CD4-positive, alpha-beta T cell (primary cell): ENCODE data around the gene CCDC85B. TPM values are rescaled to one million over a fixed set of nuclear protein-coding genes. Genes with fewer than 3 reads are reported as not detected.

ENCODE experiments used
- ATAC-seq: fragments of 200-7000 bp; cut with Tn5 transposase; one replicate; pipeline ENCODE4 v1.10.0; 2022; ENCODE audit warnings: mild to moderate bottlenecking; ENCODE audit not compliant: poor library complexity
- CTCF ChIA-PET: fragments of 350-600 bp; sonication (Branson Sonifier 250); formaldehyde crosslinking; loops from one replicate; lab custom pipeline; 2021; ENCODE audit warnings: antibody characterized with exemption, inconsistent platforms; lab: Charles Lee
- POLR2A ChIA-PET: fragments of 350-600 bp; sonication (Branson Sonifier 250); formaldehyde crosslinking; loops from one replicate; lab custom pipeline; 2021; ENCODE audit warnings: antibody characterized with exemption, inconsistent platforms; lab: Charles Lee
- DNase-seq, 14 experiments: peaks; one replicate each; pipeline ENCODE4 v3.0.0-alpha.2; 2013 to 2020; ENCODE audit warnings: mixed read lengths in 2 of 14
- H3K27ac ChIP-seq, 2 donors: one replicate each; pipeline versions ENCODE4 v1.5.1 to v1.7.0; 2013; ENCODE audit warnings: low read length in 2 of 2, low read depth in 1 of 2, mild to moderate bottlenecking in 1 of 2
- H3K27me3 ChIP-seq, 2 experiments: 1 replicate in 1 of 2; 2 replicates in 1 of 2; pipeline versions ENCODE4 v1.6.1 to v1.7.0; 2013; ENCODE audit warnings: low read length in 2 of 2, control low read depth in 1 of 2, mild to moderate bottlenecking in 1 of 2, moderate library complexity in 1 of 2; ENCODE audit not compliant: insufficient read depth in 2 of 2, control insufficient read depth in 1 of 2
- H3K36me3 ChIP-seq: one replicate; pipeline ENCODE4 v1.6.1; 2013; ENCODE audit warnings: low read length, control low read depth; ENCODE audit not compliant: insufficient read depth
- H3K4me1 ChIP-seq: one replicate; pipeline ENCODE4 v1.6.1; 2013; ENCODE audit warnings: low read length, control low read depth; ENCODE audit not compliant: insufficient read depth
- H3K4me3 ChIP-seq: one replicate; pipeline ENCODE4 v1.5.1; 2013; ENCODE audit warnings: mild to moderate bottlenecking, low read length, moderate library complexity
- H3K9me3 ChIP-seq, 2 experiments: 1 replicate in 1 of 2; 2 replicates in 1 of 2; pipeline versions ENCODE4 v1.6.1 to v1.7.0; 2013; ENCODE audit warnings: low read length in 2 of 2, mild to moderate bottlenecking in 2 of 2, control low read depth in 1 of 2, moderate library complexity in 1 of 2; ENCODE audit not compliant: control insufficient read depth in 1 of 2, insufficient read depth in 1 of 2
- H3K27ac Mint-ChIP-seq: one replicate; pipeline ENCODE4 v1.8.0; 2020; ENCODE audit warnings: mixed read lengths
- H3K27me3 Mint-ChIP-seq: one replicate; pipeline ENCODE4 v1.8.0; 2021; ENCODE audit warnings: mixed read lengths
- H3K36me3 Mint-ChIP-seq: one replicate; pipeline ENCODE4 v1.8.0; 2021; ENCODE audit warnings: low read depth, mixed read lengths
- H3K4me1 Mint-ChIP-seq: one replicate; pipeline ENCODE4 v1.8.0; 2021; ENCODE audit warnings: low read depth, mixed read lengths
- H3K4me3 Mint-ChIP-seq: one replicate; pipeline ENCODE4 v1.8.0; 2020; ENCODE audit warnings: mild to moderate bottlenecking, mixed read lengths
- H3K9me3 Mint-ChIP-seq: one replicate; pipeline ENCODE4 v1.8.0; 2020; ENCODE audit warnings: mixed read lengths
- CTCF ChIP-seq: fragments of 200-600 bp; IDR thresholded peaks from one replicate; pipeline ENCODE4 v1.8.0; 2022; ENCODE audit warnings: antibody characterized with exemption, mild to moderate bottlenecking
- intact Hi-C, 2 experiments: fragments of 100-400 bp; cut with DNase I in 1 of 2; cut with micrococcal nuclease in 1 of 2; formaldehyde crosslinking; loops; one replicate each; pipeline versions ENCODE4 v1.15.1 to v1.9.0; 2023 to 2025; cut with DNase I, micrococcal nuclease
- total RNA-seq, 174 experiments: library from RNA in 2 of 174; stranded (reverse) in 2 of 174; gene quantifications; one replicate each; pipeline ENCODE4 v1.2.3 and lab custom pipeline; 2021 to 2026

Gene CCDC85B
- total RNA-seq, 2 experiments from 2014 or later, result 23.1 to 25.8 TPM

DNA sequence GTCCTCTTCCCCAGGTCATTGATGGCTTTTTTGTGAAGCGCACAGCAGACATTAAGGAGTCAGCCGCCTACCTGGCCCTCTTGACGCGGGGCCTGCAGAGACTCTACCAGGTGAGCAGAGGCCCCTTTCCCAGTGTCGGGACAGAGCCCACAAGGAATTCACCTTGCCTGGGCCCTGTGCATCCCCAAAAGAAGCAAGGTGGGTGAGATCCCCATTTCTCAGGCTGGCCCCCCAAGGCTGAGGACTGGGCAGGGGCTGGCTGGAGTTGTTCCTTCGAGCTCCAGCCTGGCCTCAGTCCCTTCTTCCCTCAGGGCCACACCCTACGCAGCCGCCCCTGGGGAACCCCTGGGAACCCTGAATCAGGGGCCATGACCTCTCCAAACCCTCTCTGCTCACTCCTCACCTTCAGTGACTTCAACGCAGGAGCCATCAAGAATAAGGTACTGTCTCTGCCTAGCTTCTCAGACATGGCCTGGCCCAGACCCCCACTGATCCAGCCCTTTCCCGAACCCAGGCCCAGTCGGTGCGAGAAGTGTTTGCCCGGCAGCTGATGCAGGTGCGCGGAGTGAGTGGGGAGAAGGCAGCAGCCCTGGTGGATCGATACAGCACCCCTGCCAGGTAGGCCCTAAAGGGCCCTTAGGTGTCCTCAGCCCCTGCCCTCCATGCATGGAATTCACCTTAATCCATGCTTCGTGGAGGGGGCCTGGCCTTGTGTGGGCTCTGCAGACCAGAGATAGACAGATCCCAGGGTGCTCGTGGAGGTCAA lies 25.6 kb upstream of the CCDC85B start:
- ATAC-seq (no peak), DNase-seq (peak in 1 of 14 experiments; percentile 16)
- Mint-ChIP-seq H3K27ac (no peak overlapping the region), H3K4me1 (peaks cover 18% of the 10 kb centered on the region), H3K4me3 (peak overlapping the region; percentile 65), H3K27me3 (no peaks in the 10 kb centered on the region), H3K36me3 (peaks cover 69% of the 10 kb centered on the region), H3K9me3 (no peaks in the 10 kb centered on the region)
- ChIA-PET CTCF (no interaction called here), POLR2A (no interaction called here)
- H3K27ac ChIP-seq, result no peak overlapping the region
- H3K4me1 ChIP-seq, result peaks cover 41% of the 10 kb centered on the region
- H3K27me3 ChIP-seq, result no peaks in the 10 kb centered on the region
- H3K4me3 ChIP-seq, result no peak overlapping the region
- H3K9me3 ChIP-seq, result no peaks in the 10 kb centered on the region
- intact Hi-C loops, result no loop called here
- no peak for TF ChIP-seq CTCF
- peaks cover 67% of the 10 kb centered on the region for H3K36me3 ChIP-seq

GRCh38 chr11:65865550-65866172 lies 24.8 kb upstream of the CCDC85B start:
- Histone ChIP-seq H3K4me3 (no peak overlapping the region), H3K27me3 (no peaks in the 10 kb centered on the region), H3K36me3 (peaks cover 67% of the 10 kb centered on the region), H3K9me3 (no peaks in the 10 kb centered on the region), H3K27ac (no peak overlapping the region), H3K4me1 (peaks cover 42% of the 10 kb centered on the region)
- ChIA-PET POLR2A (interaction anchor here (1.1 kb wide), 1 partner anchor 7 kb away, joined by 3 read pairs; the partner anchor contains the start of gene CFL1), CTCF (interaction anchor here (0.9 kb wide), 1 partner anchor 23 kb away, joined by 3 read pairs; the partner anchor contains the start of gene FIBP)
- no peaks in the 10 kb centered on the region for H3K9me3 Mint-ChIP-seq
- no peak for ATAC-seq
- peaks cover 17% of the 10 kb centered on the region for H3K4me1 Mint-ChIP-seq
- H3K27ac Mint-ChIP-seq, result no peak overlapping the region
- intact Hi-C loops, result no loop called here
- peak in 1 of 14 experiments; percentile 17 for DNase-seq
- TF ChIP-seq CTCF, result no peak
- no peak overlapping the region for H3K4me3 Mint-ChIP-seq
- H3K27me3 Mint-ChIP-seq, result no peaks in the 10 kb centered on the region
- H3K36me3 Mint-ChIP-seq, result peaks cover 63% of the 10 kb centered on the region

GRCh38 chr11:65866509-65867283 lies 23.8 kb upstream of the CCDC85B start:
- Mint-ChIP-seq H3K36me3 (peaks cover 53% of the 10 kb centered on the region), H3K4me3 (peak overlapping the region; percentile 25), H3K27ac (no peak overlapping the region), H3K4me1 (peaks cover 13% of the 10 kb centered on the region), H3K27me3 (no peaks in the 10 kb centered on the region), H3K9me3 (no peaks in the 10 kb centered on the region)
- Histone ChIP-seq H3K27me3 (no peaks in the 10 kb centered on the region), H3K36me3 (peaks cover 64% of the 10 kb centered on the region), H3K9me3 (no peaks in the 10 kb centered on the region), H3K4me1 (peaks cover 42% of the 10 kb centered on the region), H3K4me3 (no peak overlapping the region), H3K27ac (no peak overlapping the region)
- no peak for DNase-seq
- no peak for TF ChIP-seq CTCF
- POLR2A ChIA-PET, result interaction anchor here (1.1 to 1.3 kb wide), 2 partner anchors 8 to 23 kb away, joined by 3 to 6 read pairs; partner anchors contain the start of gene CFL1
- intact Hi-C loops, result no loop called here
- CTCF ChIA-PET, result interaction anchor here (0.9 kb wide), 1 partner anchor 22 kb away, joined by 3 read pairs; the partner anchor contains the start of gene FIBP
- ATAC-seq, result no peak
